ENCODE results near the gene CFAP65. TPM values are rescaled to one million over a fixed set of nuclear protein-coding genes. Genes with fewer than 3 reads are reported as not detected.

Gene CFAP65
- total RNA-seq, 1 experiment from 2014 or later: 0.03 TPM

DNA sequence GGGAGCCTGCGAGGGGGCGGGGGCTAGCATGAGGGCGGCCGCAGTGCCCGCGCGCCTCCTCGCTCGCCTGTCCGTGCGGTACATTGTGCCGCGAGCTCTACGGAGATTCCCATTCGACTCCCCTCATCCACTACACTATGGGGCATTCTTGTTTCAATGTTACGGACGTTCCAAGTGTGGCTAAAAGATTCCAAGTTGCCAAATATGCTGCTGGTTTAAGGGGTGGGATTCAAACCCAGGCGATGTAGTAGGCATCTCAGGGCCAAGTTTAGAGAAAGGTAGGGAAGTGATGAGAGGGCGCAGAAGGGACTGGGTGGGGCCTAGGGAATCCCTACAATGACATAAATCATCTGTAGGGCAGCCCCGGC lies 38.1 kb downstream of the CFAP65 start:
- H3K9me3 ChIP-seq: no peaks in the 10 kb centered on the region
- H3K36me3 ChIP-seq: no peaks in the 10 kb centered on the region
- no peak overlapping the region for H3K4me3 ChIP-seq
- H3K27me3 ChIP-seq: no peaks in the 10 kb centered on the region; the same call in 1 of the 2 replicates
- no peak for DNase-seq

DNA sequence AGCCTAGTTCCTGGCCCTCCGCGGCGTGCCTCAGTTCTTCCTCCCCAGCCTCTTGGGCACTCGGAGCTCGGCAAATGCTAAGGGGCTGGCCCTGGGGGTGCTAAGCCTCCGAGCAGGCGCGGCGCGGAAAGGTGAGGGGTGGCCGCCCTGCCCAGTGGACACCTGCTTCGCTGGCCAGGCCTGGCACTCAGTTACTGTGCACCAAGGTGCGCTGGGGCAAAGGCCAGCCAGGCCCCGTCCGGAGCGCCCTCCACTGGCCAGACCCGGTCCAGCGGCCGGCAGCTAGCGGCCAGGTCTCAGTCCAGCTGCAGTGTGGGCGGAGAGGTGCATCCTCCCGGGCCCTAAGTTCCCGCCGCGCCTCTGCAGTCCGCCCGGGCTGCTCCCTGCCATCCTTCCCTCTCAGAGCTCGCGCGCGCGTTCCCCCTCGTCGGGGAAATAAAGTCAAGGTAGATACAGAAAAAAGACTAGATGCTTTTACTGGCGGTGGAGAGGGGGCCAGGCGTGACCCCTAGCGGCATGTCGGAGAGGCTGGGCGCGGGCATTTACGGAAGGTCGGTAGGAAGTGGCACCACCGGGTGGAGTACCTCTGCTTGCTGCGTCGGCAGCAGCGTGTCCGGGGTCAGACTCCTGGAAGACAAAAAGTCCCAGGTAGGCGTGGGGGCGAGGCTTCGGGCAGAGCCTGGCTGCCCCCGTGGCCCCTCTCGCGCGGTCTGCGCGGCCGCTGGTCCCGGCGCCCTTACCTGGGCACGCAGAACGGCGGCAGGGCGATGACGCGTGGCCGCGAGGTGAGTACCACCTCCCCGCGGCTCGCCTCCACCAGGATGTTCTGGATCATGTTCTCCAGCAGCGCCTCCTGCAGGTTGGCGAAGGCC lies 38.7 kb downstream of the CFAP65 start:
- Histone ChIP-seq H3K27me3 (no peaks in the 10 kb centered on the region; the same call in 1 of the 2 replicates), H3K36me3 (no peaks in the 10 kb centered on the region), H3K9me3 (no peaks in the 10 kb centered on the region), H3K4me3 (no peak overlapping the region)
- DNase-seq: peak; percentile 22

DNA sequence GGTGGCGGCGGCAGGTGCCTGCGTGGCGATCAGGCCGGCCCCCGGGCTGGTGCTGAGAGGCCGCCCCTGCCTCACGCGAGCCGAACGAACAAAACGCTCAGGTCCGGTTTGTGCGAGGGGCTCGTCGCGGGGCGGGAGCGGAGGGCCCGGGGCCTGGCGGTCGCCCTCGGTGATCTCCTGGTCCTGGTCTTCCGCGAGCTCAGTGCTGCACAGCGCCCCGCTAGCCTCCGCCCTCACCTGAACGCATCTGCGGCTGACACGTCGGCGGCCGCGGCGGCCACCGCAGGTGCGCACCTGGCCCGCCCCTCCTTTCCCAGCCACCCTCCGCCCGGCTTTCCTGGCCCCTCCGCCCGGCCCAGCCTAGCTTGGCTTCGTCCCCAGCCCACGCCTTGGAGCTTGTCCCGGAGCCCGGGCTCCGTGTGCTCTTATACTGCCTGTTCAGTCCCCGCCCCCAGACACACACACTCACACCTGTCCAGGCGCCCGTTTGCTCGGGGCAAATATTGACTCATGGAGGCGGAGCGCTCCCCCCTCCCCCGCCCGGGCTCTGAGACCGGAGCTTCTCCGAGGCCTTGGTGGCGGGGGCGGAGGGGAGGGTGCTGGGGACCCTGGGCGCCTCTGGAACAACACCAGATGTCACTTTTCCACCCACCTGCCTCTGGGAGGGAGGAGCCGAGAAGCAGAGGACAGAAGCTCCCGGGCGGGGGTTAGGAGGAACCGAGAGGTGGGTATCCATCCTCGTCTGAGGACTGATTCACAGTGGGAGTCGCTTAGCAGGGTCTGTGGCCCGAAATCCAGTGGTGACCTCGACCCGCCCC lies 39.5 kb downstream of the CFAP65 start:
- H3K9me3 ChIP-seq: no peaks in the 10 kb centered on the region
- H3K4me3 ChIP-seq: no peak overlapping the region
- no peaks in the 10 kb centered on the region for H3K36me3 ChIP-seq
- no peak for DNase-seq
- no peaks in the 10 kb centered on the region; the same call in 1 of the 2 replicates for H3K27me3 ChIP-seq

DNA sequence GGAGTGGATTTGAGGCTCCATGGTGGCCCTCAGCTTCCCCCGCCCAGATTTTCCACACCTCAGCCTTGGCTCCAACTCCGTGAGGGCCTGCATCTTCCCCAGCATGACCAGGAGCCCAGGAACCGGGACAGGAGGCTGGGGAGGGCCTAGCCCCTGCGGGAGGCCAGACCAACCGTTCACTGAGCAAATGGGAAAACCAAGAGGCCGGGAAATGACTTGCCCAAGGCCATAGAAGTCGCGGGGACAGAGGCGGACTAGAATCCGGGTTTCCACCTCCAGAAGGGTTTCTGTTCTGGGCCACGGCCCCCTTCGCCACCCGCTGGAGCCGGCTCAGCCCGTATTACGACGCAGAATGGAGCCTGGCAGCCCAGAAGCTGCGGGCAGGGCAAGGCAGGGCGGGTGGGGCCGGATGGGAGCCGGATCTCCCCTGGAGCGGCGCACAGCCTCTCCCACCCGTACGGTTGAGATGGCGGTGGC lies 40.2 kb downstream of the CFAP65 start:
- Histone ChIP-seq H3K27me3 (no peaks in the 10 kb centered on the region; the same call in 1 of the 2 replicates), H3K36me3 (no peaks in the 10 kb centered on the region), H3K4me3 (no peak overlapping the region), H3K9me3 (no peaks in the 10 kb centered on the region)
- no peak for DNase-seq

DNA sequence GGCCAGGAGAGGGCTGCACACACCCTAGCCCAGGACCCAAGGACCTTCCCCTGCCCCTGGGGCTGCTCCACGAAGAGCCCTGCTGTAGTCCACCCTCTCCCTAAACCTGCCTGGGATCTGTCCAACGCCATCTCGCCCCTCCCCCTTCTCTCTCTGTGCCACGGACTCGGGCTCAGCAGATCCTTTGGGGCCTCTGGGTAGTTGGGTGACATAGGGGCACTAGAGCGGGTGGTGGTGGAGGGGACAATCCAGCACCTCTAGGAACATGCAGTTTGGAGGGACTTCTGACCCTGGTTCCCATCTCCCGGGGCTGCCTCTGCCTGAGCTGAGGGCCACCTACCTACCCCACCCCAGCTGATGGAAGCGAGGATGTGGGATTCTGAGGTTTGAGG lies 40.8 kb downstream of the CFAP65 start:
- H3K4me3 ChIP-seq: no peak overlapping the region
- H3K36me3 ChIP-seq: no peaks in the 10 kb centered on the region
- no peaks in the 10 kb centered on the region; the same call in 1 of the 2 replicates for H3K27me3 ChIP-seq
- DNase-seq: no peak
- H3K9me3 ChIP-seq: no peaks in the 10 kb centered on the region

DNA sequence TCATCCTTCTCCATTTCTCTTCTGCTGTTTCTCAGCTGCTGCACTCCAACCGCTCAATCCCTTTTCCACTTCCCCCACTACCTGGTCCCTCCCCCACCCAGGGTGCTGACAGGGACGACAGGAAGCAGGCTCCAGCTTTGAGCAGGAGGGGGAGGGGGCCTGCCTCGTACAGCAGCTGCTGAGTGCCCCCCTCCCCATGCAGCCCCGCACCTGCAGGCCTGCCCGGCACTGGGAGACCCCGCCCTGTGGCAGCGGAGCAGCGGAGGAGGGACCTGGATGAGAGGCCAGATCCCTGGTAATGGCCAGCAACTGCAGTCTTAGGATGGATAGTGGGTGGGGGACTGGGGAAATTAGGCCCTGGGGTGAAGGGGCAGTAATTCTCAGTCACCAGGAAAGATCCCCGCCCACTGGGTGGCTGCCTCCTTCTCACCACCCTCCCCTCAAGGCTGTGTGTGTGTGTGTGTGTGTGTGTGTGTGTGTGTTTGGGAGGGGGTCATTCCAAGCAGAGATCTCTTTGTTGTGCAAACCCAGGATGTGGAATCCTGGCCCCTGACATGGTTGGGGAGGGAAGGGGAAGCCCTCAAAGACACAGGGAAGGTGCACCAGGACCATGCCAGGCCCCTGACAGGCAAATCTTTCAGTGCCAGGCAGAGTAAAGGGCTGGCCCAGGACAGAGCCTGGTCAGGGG lies 41.3 kb downstream of the CFAP65 start:
- H3K4me3 ChIP-seq: no peak overlapping the region
- no peak for DNase-seq
- no peaks in the 10 kb centered on the region; the same call in 1 of the 2 replicates for H3K27me3 ChIP-seq
- H3K9me3 ChIP-seq: no peaks in the 10 kb centered on the region
- H3K36me3 ChIP-seq: no peaks in the 10 kb centered on the region

DNA sequence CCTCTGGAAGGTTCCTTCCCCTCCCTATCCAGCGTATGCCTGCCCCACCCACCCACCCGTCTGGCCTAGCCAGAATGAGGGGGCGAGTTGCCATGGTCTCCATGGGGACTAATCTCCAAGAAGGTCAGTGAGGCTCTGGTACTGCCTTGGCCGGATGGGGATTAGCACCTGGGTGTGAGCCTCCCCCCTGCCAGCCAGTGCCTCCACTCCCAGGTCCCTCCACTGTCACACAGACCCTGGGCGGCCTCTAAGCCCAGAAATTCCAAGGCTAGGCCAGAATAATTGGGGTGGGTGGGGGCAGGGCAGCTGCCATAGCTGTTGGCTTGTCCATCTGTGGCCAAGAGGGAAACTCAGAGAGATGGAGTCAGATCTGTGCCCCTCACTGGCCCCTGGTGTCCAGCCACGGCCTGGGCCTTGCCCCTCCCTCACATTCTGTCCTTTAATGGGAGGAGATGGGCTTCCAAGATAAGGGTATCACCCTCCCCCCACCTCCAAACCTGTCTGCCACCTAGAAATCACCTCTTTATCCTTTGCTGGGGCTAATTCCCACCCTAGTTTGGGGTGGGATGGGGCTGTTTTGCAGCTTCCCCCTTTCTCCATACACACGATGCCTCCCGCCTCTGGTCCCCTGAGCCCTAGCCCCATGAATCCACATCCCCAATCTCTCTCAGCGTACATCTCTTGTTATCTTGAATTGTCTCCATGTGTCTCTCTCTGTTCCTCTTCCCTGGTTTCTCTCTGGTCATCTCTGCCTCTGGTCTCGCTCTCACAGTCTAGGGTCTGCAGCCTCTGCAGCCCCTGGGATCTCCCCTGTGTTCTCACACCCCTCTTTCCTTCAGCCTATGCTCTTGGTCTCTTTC lies 42.1 kb downstream of the CFAP65 start:
- Histone ChIP-seq H3K36me3 (no peaks in the 10 kb centered on the region), H3K27me3 (no peaks in the 10 kb centered on the region; the same call in 1 of the 2 replicates), H3K4me3 (no peak overlapping the region), H3K9me3 (no peaks in the 10 kb centered on the region)
- peak; percentile 82 for DNase-seq

DNA sequence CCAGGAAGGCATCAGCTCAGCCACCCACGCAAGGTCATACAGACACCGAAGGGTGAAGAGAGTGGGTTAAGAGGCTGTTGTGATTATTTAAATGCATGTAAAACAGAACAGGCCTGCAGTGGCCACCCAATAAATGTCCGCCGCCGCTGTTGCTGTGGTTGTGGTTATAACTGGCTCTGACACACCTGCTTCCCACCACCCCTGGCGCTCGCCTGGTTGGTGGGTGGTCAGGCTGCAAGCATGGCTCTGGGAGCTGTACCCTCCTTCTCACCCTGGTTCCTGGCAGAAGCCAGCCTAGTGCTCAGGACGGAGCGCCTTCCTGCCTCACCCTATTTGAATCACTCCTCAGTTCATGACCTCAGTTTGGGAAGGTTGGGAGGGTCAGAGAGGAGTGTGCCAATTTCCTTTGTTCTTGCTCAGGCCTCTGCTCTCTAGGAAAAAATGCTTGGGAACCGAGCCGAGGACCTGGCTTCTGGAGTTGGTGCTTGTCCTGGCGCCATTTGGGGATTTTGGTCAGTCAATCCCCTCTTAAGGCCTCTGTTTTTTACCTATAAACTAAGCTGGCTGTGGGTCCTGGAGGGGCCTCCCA lies 42.8 kb downstream of the CFAP65 start:
- no peaks in the 10 kb centered on the region for H3K9me3 ChIP-seq
- peaks cover under 1% of the 10 kb centered on the region; the same call in 1 of the 2 replicates for H3K27me3 ChIP-seq
- H3K4me3 ChIP-seq: no peak overlapping the region
- H3K36me3 ChIP-seq: no peaks in the 10 kb centered on the region
- DNase-seq: peak; percentile 88

DNA sequence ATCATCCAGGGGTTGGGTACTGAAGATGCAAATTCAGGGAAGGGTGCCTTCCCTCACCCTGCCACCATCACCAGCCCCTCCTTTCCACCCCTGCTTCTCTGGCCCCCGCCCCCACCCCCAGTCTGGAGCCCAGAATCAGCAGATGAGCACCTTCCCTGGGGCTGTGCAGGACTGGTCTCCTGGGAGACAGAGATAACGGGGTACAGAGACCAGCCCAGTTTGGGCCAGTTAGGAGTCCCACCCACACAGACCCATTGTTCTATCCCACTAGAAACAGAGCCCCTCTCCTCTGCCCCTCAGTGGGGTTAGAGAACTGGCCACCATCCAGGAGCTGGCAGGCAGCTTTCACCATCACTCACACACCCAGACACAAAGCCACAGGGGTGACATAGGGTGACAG lies 43.6 kb downstream of the CFAP65 start:
- Histone ChIP-seq H3K9me3 (no peaks in the 10 kb centered on the region), H3K27me3 (peaks cover 2% of the 10 kb centered on the region; the same call in 1 of the 2 replicates)

DNA sequence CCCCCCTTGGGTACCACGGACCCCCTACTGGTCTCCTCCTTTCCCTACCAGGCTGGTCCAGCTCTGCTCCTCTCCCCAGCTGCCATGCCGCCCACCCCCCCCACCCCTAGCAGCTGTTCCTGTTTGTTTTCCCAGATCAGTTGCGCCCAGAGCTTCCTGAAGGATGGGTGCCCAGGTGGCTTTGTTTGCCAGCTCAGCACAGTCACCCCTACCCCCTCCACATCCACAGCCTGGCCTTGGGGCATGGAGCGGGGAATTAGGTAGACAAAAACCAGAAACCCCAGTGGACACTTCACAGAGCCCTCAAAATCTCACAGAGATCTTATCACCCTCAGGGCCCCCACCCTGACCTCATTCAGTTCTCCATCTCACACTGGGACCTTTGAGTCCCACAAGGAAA lies 44.4 kb downstream of the CFAP65 start:
- Histone ChIP-seq H3K4me3 (no peak overlapping the region), H3K27me3 (0 out of 2 replicates have a peak, but pooled peaks cover 2% of the 10 kb centered on the region), H3K9me3 (no peaks in the 10 kb centered on the region), H3K36me3 (no peaks in the 10 kb centered on the region)
- DNase-seq: no peak

More for the DNA sequence above, 43.6 kb downstream of the CFAP65 start:
- H3K36me3 ChIP-seq: no peaks in the 10 kb centered on the region
- no peak for DNase-seq
- H3K4me3 ChIP-seq: no peak overlapping the region

DNA sequence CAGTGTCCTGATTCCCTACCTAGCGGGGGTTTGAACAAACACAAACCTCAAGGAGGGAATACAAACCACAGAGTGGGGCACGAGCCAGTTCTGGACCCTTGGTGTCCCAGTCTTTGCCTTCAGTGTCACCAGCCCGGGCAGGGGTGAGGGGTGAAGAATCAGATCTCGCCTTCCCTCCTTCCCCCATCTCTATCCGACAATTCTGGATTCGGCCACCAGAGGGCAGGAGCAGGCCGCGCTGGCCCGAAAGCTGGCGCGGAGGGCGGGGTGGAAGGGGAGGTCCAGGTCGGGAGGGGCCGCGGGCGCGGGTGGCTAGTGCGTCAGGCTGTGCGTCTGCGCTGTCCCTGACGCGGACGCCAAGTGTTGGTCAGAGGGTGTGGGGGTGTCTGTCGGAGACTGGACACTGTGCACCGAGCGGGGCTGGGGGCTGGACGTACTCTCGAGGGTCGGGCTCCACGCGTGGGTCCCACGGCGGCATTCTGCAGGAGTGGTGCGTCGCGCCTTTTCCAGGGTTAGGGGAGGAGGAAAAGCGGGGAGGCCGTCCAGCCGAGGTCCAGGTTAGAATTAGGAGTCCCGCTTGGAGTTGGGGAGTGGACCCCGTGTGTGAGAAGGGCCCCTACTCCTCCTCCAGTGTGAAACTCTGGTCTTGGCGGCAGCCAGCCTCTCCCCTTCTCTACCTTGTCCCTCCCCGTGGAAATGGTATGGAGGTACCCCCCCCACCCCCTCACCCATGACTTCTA lies 45.2 kb downstream of the CFAP65 start:
- no peaks in the 10 kb centered on the region for H3K36me3 ChIP-seq
- H3K4me3 ChIP-seq: peak overlapping the region; percentile 37
- H3K9me3 ChIP-seq: no peaks in the 10 kb centered on the region
- DNase-seq: peak; percentile 87
- 0 out of 2 replicates have a peak, but pooled peaks cover 2% of the 10 kb centered on the region for H3K27me3 ChIP-seq

DNA sequence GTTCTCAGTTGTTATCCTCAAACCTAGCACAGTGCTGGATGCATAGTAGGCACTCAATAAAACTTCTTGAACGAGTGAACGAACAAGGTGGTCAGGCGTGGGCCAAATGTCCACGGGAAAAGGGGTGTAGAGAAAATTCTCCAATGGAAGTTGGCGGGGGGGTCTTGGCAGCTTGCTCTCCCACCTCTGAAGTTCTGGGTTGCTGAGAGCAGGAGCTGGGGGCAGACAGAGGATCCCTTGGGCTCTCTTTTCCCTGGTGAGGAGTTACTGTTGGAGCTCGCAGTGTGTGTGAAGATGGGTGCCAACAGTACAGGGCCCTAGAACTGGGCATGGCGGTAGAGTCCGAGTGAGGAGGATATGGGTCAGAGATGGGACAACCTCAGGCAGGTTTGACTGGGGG lies 45.8 kb downstream of the CFAP65 start:
- Histone ChIP-seq H3K27me3 (0 out of 2 replicates have a peak, but pooled peaks cover 2% of the 10 kb centered on the region), H3K36me3 (no peaks in the 10 kb centered on the region), H3K4me3 (no peak overlapping the region), H3K9me3 (no peaks in the 10 kb centered on the region)
- no peak for DNase-seq

DNA sequence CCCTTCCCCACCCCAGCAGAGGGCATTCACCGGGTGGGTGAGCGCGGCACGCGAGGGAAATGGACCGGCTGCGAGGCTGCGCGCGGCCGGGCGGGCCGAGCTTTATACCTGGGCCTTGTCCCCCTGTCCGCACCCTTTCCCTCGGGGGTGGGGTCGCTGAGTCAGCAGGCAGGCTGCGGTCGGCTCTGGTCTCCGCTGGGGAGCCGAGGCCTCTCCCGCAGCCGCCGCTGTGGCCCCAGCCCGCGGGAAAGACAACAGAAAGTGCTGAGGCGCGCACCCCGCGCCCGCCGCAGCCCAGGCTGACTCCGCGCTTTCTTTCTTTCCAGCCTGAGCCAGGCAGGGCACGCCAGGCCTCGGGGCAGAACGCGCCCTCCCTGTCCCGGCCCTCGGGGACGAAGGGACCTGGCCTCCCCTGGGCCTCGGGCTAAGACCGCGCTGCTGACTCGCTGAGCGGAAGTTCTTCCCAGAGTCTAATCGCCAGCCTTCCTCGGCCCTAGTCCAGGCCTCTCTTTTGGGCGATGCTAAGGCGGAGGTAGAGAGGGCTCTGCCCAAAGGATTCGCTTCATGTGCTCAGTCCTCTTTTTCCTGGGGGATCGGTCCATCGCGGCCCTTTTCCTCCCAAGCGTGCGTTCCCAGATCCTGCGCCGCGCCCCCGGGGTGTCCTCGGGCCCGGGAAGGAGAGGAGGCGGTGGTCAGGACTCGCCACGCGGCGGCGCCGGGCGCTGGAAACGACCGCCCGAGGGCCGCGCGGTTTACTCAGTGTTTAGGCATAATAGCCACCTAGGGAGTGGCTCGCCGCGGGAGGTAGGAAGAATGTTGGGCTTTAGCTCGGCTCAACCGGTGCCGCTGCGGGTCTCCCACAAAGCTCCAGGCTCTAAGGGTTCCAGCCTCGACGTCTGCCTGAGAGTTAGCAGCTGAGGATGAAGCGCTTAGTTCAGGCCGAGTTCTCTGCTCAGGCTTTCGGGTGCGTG lies 47.7 kb downstream of the CFAP65 start, which contains the start of gene CRYBA2:
TSS of gene CRYBA2 (minus strand) at position 78 of the 971 bp plus-strand sequence. CDS start 246 bp downstream, outside the sequence.
- Histone ChIP-seq H3K9me3 (no peaks in the 10 kb centered on the region), H3K4me3 (no peak within 1 kb of the TSS), H3K27me3 (peaks cover 3% of the 10 kb centered on the region; the same call in 1 of the 2 replicates), H3K36me3 (no peaks in the 10 kb centered on the region)
- DNase-seq: no peak
